Effector memory CD8-positive, alpha-beta T cell (primary cell): Measurements from ENCODE around the gene OPRL1.

Experiments
- ATAC-seq: fragments of 150-1000 bp; cut with Tn5 transposase; replicated peaks from 2 replicates; pipeline ENCODE4 v1.10.0; 2021; ENCODE audit warnings: mild to moderate bottlenecking, moderate library complexity
- DNase-seq, 3 experiments: peaks; one replicate each; pipeline ENCODE4 v3.0.0; 2021
- H3K27ac Mint-ChIP-seq, 2 donors: one replicate each; pipeline ENCODE4 v1.8.0; 2022; ENCODE audit warnings: mild to moderate bottlenecking in 2 of 2, mixed read lengths in 2 of 2, moderate library complexity in 2 of 2
- H3K27me3 Mint-ChIP-seq, 2 donors: one replicate each; pipeline ENCODE4 v1.8.0; 2022; ENCODE audit warnings: mixed read lengths in 2 of 2
- H3K36me3 Mint-ChIP-seq: one replicate; pipeline ENCODE4 v1.8.0; 2022; ENCODE audit warnings: mild to moderate bottlenecking, moderate library complexity, mixed read lengths; ENCODE audit not compliant: insufficient read depth
- H3K4me1 Mint-ChIP-seq, 2 donors: one replicate each; pipeline ENCODE4 v1.8.0; 2022; ENCODE audit warnings: low read depth in 2 of 2, mixed read lengths in 2 of 2
- H3K4me3 Mint-ChIP-seq, 2 donors: one replicate each; pipeline ENCODE4 v1.8.0; 2022; ENCODE audit warnings: mild to moderate bottlenecking in 2 of 2, mixed read lengths in 2 of 2, moderate library complexity in 2 of 2
- H3K9me3 Mint-ChIP-seq, 2 donors: one replicate each; pipeline ENCODE4 v1.8.0; 2022; ENCODE audit warnings: mixed read lengths in 2 of 2

The OPRL1 gene

GRCh38 chr20:64145458-64146300, 65.8 kb downstream of the OPRL1 start:
- no peak overlapping the region for H3K4me3 Mint-ChIP-seq
- peaks cover 26 to 40% of the 10 kb centered on the region in 2 donors for H3K27me3 Mint-ChIP-seq
- H3K27ac Mint-ChIP-seq: no peak overlapping the region
- peaks cover 2% of the 10 kb centered on the region for H3K36me3 Mint-ChIP-seq
- ATAC-seq: no peak
- H3K9me3 Mint-ChIP-seq: peaks cover 8 to 14% of the 10 kb centered on the region in 2 donors
- no peak for DNase-seq
- no peaks in the 10 kb centered on the region for H3K4me1 Mint-ChIP-seq

- Mint-ChIP-seq H3K27ac (no peak overlapping the region), H3K4me1 (no peaks in the 10 kb centered on the region), H3K4me3 (no peak overlapping the region), H3K27me3 (peaks cover 20 to 33% of the 10 kb centered on the region in 2 donors), H3K9me3 (peaks cover 8 to 14% of the 10 kb centered on the region in 2 donors), H3K36me3 (peaks cover 2% of the 10 kb centered on the region)
- ATAC-seq (no peak), DNase-seq (no peak)
Measured at GRCh38 chr20:64146301-64146935, 66.5 kb downstream of the OPRL1 start.

GRCh38 chr20:64146936-64147477, 67.1 kb downstream of the OPRL1 start:
- no peak overlapping the region for H3K4me3 Mint-ChIP-seq

GRCh38 chr20:64148581-64148980, 68.7 kb downstream of the OPRL1 start:
- ATAC-seq: no peak

More at GRCh38 chr20:64146936-64147477, 67.1 kb downstream of the OPRL1 start:
- no peaks in the 10 kb centered on the region for H3K4me1 Mint-ChIP-seq
- DNase-seq: no peak
- peaks cover 8 to 14% of the 10 kb centered on the region in 2 donors for H3K9me3 Mint-ChIP-seq
- ATAC-seq: no peak
- H3K36me3 Mint-ChIP-seq: peaks cover 2% of the 10 kb centered on the region
- H3K27me3 Mint-ChIP-seq: peaks cover 19 to 27% of the 10 kb centered on the region in 2 donors
- H3K27ac Mint-ChIP-seq: no peak overlapping the region

GRCh38 chr20:64149141-64149540, 69.3 kb downstream of the OPRL1 start:
- Mint-ChIP-seq H3K4me3 (no peak overlapping the region), H3K36me3 (peaks cover 2% of the 10 kb centered on the region), H3K27me3 (peaks cover 12 to 27% of the 10 kb centered on the region in 2 donors), H3K9me3 (peaks cover 8 to 12% of the 10 kb centered on the region in 2 donors), H3K4me1 (no peaks in the 10 kb centered on the region), H3K27ac (no peak overlapping the region)
- DNase-seq: no peak
- ATAC-seq: no peak

More at GRCh38 chr20:64148581-64148980, 68.7 kb downstream of the OPRL1 start:
- no peaks in the 10 kb centered on the region for H3K4me1 Mint-ChIP-seq
- H3K9me3 Mint-ChIP-seq: peaks cover 8 to 14% of the 10 kb centered on the region in 2 donors
- peaks cover 2% of the 10 kb centered on the region for H3K36me3 Mint-ChIP-seq
- no peak overlapping the region for H3K4me3 Mint-ChIP-seq
- peaks cover 13 to 21% of the 10 kb centered on the region in 2 donors for H3K27me3 Mint-ChIP-seq
- H3K27ac Mint-ChIP-seq: no peak overlapping the region
- DNase-seq: no peak

- Mint-ChIP-seq H3K27ac (no peak overlapping the region), H3K27me3 (peaks cover 3 to 23% of the 10 kb centered on the region in 2 donors), H3K4me3 (no peak overlapping the region), H3K36me3 (peaks cover 2% of the 10 kb centered on the region), H3K9me3 (peaks cover 2 to 4% of the 10 kb centered on the region in 2 donors), H3K4me1 (no peaks in the 10 kb centered on the region)
- ATAC-seq: no peak
- DNase-seq: no peak
Measured at GRCh38 chr20:64149809-64150560, 70.1 kb downstream of the OPRL1 start.
